Stimulated activated CD4-positive, alpha-beta T cell treated with anti-CD3 and anti-CD28 coated beads, Interleukin-15, amount 100 ng/mL, for 24 hours (primary cell): ENCODE results near the gene HRH1.
"Not testable (repeated sequence)": the region's sequence is repeated elsewhere in the genome, so short reads cannot be mapped to it uniquely, and the experiment has no call there.

ENCODE experiments used
- DNase-seq: peaks from one replicate; pipeline ENCODE4 v3.0.0-alpha.2; 2020

Gene HRH1

GRCh38 chr3:11144996-11145395 is 9.3 kb upstream of the HRH1 start:
- no peak for DNase-seq

GRCh38 chr3:11145888-11146287 is 8.4 kb upstream of the HRH1 start:
- DNase-seq = no peak

GRCh38 chr3:11146773-11147660 is 7.3 kb upstream of the HRH1 start:
- DNase-seq = no peak

GRCh38 chr3:11150256-11150655 is 4.0 kb upstream of the HRH1 start:
- no peak for DNase-seq

GRCh38 chr3:11152301-11152700 is 2.0 kb upstream of the HRH1 start:
- no peak for DNase-seq

GRCh38 chr3:11154953-11155325 is 646 bp downstream of the HRH1 start:
- no peak for DNase-seq

GRCh38 chr3:11155341-11156025 is 1.2 kb downstream of the HRH1 start:
- DNase-seq = peak; percentile 51

- DNase-seq = no peak
Measured at GRCh38 chr3:11156026-11156410, 1.7 kb downstream of the HRH1 start.

- DNase-seq = no peak
Measured at GRCh38 chr3:11157421-11157820, 3.1 kb downstream of the HRH1 start.

GRCh38 chr3:11159421-11159904 is 5.2 kb downstream of the HRH1 start:
- DNase-seq = no peak

- DNase-seq = no peak
Measured at GRCh38 chr3:11161666-11162065, 7.4 kb downstream of the HRH1 start.

GRCh38 chr3:11162401-11163345 is 8.4 kb downstream of the HRH1 start:
- DNase-seq = no peak

GRCh38 chr3:11164607-11165006 is 10.3 kb downstream of the HRH1 start:
- no peak for DNase-seq

- no peak for DNase-seq
Measured at GRCh38 chr3:11165476-11165875, 11.2 kb downstream of the HRH1 start.

GRCh38 chr3:11166807-11167400 is 12.6 kb downstream of the HRH1 start:
- DNase-seq = not testable (repeated sequence)

GRCh38 chr3:11167590-11167989 is 13.3 kb downstream of the HRH1 start:
- no peak for DNase-seq

- DNase-seq = no peak
Measured at GRCh38 chr3:11168406-11168805, 14.1 kb downstream of the HRH1 start.

- no peak for DNase-seq
Measured at GRCh38 chr3:11168881-11169805, 14.8 kb downstream of the HRH1 start.

GRCh38 chr3:11170052-11170770 is 15.9 kb downstream of the HRH1 start:
- no peak for DNase-seq

- DNase-seq = no peak
Measured at GRCh38 chr3:11172096-11172690, 17.9 kb downstream of the HRH1 start.
